Measurements from ENCODE around the gene FANCC.

DNA sequence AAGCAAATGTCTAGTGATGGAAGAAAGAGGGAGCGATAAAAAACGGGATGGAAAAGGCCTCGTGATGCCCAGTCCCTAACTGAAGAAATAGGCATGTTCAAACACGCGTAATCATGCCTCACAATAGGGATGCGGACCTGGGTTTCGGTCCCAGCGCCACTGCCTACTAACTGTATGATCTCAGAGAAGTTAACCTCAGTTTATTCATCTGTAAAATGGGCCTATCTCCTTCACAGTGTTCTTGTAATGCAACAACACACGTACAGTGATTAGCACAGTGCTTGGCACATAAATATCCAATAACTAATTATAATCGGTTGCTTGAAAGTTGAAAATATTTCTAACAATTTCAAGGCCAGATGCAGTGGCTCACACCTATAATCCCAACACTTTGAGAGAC is 181.8 kb downstream of the FANCC start:
- TF ChIP-seq, protein P1, sequence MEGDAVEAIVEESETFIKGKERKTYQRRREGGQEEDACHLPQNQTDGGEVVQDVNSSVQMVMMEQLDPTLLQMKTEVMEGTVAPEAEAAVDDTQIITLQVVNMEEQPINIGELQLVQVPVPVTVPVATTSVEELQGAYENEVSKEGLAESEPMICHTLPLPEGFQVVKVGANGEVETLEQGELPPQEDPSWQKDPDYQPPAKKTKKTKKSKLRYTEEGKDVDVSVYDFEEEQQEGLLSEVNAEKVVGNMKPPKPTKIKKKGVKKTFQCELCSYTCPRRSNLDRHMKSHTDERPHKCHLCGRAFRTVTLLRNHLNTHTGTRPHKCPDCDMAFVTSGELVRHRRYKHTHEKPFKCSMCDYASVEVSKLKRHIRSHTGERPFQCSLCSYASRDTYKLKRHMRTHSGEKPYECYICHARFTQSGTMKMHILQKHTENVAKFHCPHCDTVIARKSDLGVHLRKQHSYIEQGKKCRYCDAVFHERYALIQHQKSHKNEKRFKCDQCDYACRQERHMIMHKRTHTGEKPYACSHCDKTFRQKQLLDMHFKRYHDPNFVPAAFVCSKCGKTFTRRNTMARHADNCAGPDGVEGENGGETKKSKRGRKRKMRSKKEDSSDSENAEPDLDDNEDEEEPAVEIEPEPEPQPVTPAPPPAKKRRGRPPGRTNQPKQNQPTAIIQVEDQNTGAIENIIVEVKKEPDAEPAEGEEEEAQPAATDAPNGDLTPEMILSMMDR (IDR thresholded peaks at IDR 0.05): no peak
- TF ChIP-seq POLR2A (IDR thresholded peaks at IDR 0.05): no peak
